Astrocyte (in vitro differentiated cells and primary cell): Measurements from ENCODE around the gene AGRN. TPM values are rescaled to one million over a fixed set of nuclear protein-coding genes. Genes with fewer than 3 reads are reported as not detected.

Experiments
- DNase-seq: peaks from one replicate; pipeline ENCODE4 v3.0.0-alpha.2; 2010; ENCODE audit warnings: low read depth
- FAIRE-seq: peaks from 2 replicates; lab custom pipeline; 2011; peaks lifted over from hg19 to GRCh38; lab: Jason Lieb, UNC
- H2AFZ ChIP-seq: 2 replicates; pipeline ENCODE4 v1.6.0; 2012; ENCODE audit warnings: low read depth, low read length, inconsistent platforms
- H3K27ac ChIP-seq: 2 replicates; pipeline ENCODE4 v1.5.1; 2011; ENCODE audit warnings: low read depth, low read length, inconsistent platforms
- H3K27me3 ChIP-seq: 2 replicates; pipeline ENCODE4 v1.6.0; 2011; ENCODE audit warnings: low read length, inconsistent platforms; ENCODE audit not compliant: insufficient read depth
- H3K36me3 ChIP-seq: 2 replicates; pipeline ENCODE4 v1.5.1; 2011; ENCODE audit warnings: low read length, inconsistent platforms; ENCODE audit not compliant: insufficient read depth
- H3K4me1 ChIP-seq: 2 replicates; pipeline ENCODE4 v1.5.1; 2011; ENCODE audit warnings: low read length, inconsistent platforms; ENCODE audit not compliant: insufficient read depth
- H3K4me2 ChIP-seq: 2 replicates; pipeline ENCODE4 v1.6.0; 2012; ENCODE audit warnings: low read length, inconsistent platforms
- H3K4me3 ChIP-seq: 2 replicates; pipeline ENCODE4 v1.5.1; 2011; ENCODE audit warnings: low read depth, mild to moderate bottlenecking, low read length, inconsistent platforms; ENCODE audit not compliant: insufficient read depth
- H3K79me2 ChIP-seq: 2 replicates; pipeline ENCODE4 v1.6.0; 2012; ENCODE audit warnings: mild to moderate bottlenecking, low read length, inconsistent platforms; ENCODE audit not compliant: insufficient read depth
- H3K9ac ChIP-seq: 2 replicates; pipeline ENCODE4 v1.6.0; 2012; ENCODE audit warnings: mild to moderate bottlenecking, low read length, inconsistent platforms
- H3K9me3 ChIP-seq: 2 replicates; pipeline ENCODE4 v1.5.1; 2012; ENCODE audit warnings: low read depth, mild to moderate bottlenecking, low read length, inconsistent platforms; ENCODE audit not compliant: insufficient read depth
- H4K20me1 ChIP-seq: 2 replicates; pipeline ENCODE4 v1.6.0; 2012; ENCODE audit warnings: low read length, inconsistent platforms; ENCODE audit not compliant: insufficient read depth
- H3K27ac Mint-ChIP-seq: one replicate; pipeline ENCODE4 v1.8.0; 2021; ENCODE audit warnings: mild to moderate bottlenecking, mixed read lengths; ENCODE audit not compliant: unreplicated experiment
- H3K27me3 Mint-ChIP-seq: one replicate; pipeline ENCODE4 v1.8.0; 2021; ENCODE audit warnings: low read depth, mixed read lengths; ENCODE audit not compliant: unreplicated experiment
- H3K36me3 Mint-ChIP-seq: one replicate; pipeline ENCODE4 v1.8.0; 2021; ENCODE audit warnings: low read depth, mixed read lengths; ENCODE audit not compliant: unreplicated experiment
- H3K4me1 Mint-ChIP-seq: one replicate; pipeline ENCODE4 v1.8.0; 2021; ENCODE audit warnings: low read depth, mixed read lengths; ENCODE audit not compliant: unreplicated experiment
- H3K4me3 Mint-ChIP-seq: one replicate; pipeline ENCODE4 v1.8.0; 2021; ENCODE audit warnings: mild to moderate bottlenecking, moderate library complexity, mixed read lengths; ENCODE audit not compliant: unreplicated experiment
- H3K9me3 Mint-ChIP-seq: one replicate; pipeline ENCODE4 v1.8.0; 2021; ENCODE audit warnings: mild to moderate bottlenecking, mixed read lengths; ENCODE audit not compliant: unreplicated experiment
- CTCF ChIP-seq: IDR thresholded peaks from 2 replicates; pipeline ENCODE4 v1.5.1; 2011; ENCODE audit warnings: low read depth, mild to moderate bottlenecking, inconsistent platforms, low read length, moderate library complexity; ENCODE audit not compliant: insufficient read depth
- EZH2 ChIP-seq: IDR thresholded peaks from 2 replicates; pipeline ENCODE4 v1.6.1; 2012; ENCODE audit warnings: mild to moderate bottlenecking, low read length, inconsistent platforms; ENCODE audit not compliant: insufficient read depth
- total RNA-seq: library from RNA; stranded (reverse); gene quantifications from 2 replicates; pipeline ENCODE4 v1.2.1, GENCODE V29; 2021

Gene AGRN
- total RNA-seq, 1 donor from 2014 or later, result 589 TPM

- Histone ChIP-seq H3K4me2 (no peak overlapping the region), H3K9me3 (no peaks in the 10 kb centered on the region), H3K4me1 (no peaks in the 10 kb centered on the region), H4K20me1 (no peaks in the 10 kb centered on the region), H3K27ac (no peak overlapping the region), H2AFZ (no peak overlapping the region), H3K79me2 (no peaks in the 10 kb centered on the region), H3K27me3 (peaks cover 4% of the 10 kb centered on the region), H3K36me3 (no peaks in the 10 kb centered on the region), H3K9ac (no peak overlapping the region), H3K4me3 (no peak overlapping the region)
- H3K9me3 Mint-ChIP-seq, result no peaks in the 10 kb centered on the region
- peaks cover 5% of the 10 kb centered on the region for H3K36me3 Mint-ChIP-seq
- DNase-seq, result no peak
- peak overlapping the region; percentile 26 for H3K27ac Mint-ChIP-seq
- H3K4me1 Mint-ChIP-seq, result no peaks in the 10 kb centered on the region
- FAIRE-seq, result no peak
- no peak overlapping the region for H3K4me3 Mint-ChIP-seq
- no peak for TF ChIP-seq EZH2
- no peak for TF ChIP-seq CTCF
- peaks cover 29% of the 10 kb centered on the region for H3K27me3 Mint-ChIP-seq
Measured at GRCh38 chr1:978069-978834, 41.7 kb upstream of the AGRN start.

- peaks cover 36% of the 10 kb centered on the region for H3K27me3 Mint-ChIP-seq
- no peak for FAIRE-seq
Measured at GRCh38 chr1:978835-979743, 40.8 kb upstream of the AGRN start.

More at GRCh38 chr1:978835-979743, 40.8 kb upstream of the AGRN start:
- Histone ChIP-seq H3K79me2 (no peaks in the 10 kb centered on the region), H3K4me1 (no peaks in the 10 kb centered on the region), H3K9ac (no peak overlapping the region), H3K4me3 (no peak overlapping the region), H3K27me3 (peaks cover 4% of the 10 kb centered on the region), H3K27ac (no peak overlapping the region), H3K4me2 (no peak overlapping the region), H3K36me3 (no peaks in the 10 kb centered on the region), H3K9me3 (no peaks in the 10 kb centered on the region), H4K20me1 (no peaks in the 10 kb centered on the region), H2AFZ (no peak overlapping the region)
- Mint-ChIP-seq H3K4me1 (no peaks in the 10 kb centered on the region), H3K36me3 (peaks cover 5% of the 10 kb centered on the region), H3K9me3 (no peaks in the 10 kb centered on the region), H3K4me3 (no peak overlapping the region), H3K27ac (no peak overlapping the region)
- no peak for DNase-seq
- TF ChIP-seq EZH2, result no peak
- TF ChIP-seq CTCF, result no peak
